GM23338 (cell line): Measurements from ENCODE around the gene NDC1. TPM values are rescaled to one million over a fixed set of nuclear protein-coding genes. Genes with fewer than 3 reads are reported as not detected.

Experiments used
- ATAC-seq: fragments of 200-7000 bp; cut with Tn5 transposase; 3 replicates; pipeline ENCODE4 v1.9.1; 2020
- DNase-seq: peaks from one replicate; pipeline ENCODE4 v3.0.0-alpha.2; 2015; ENCODE audit warnings: low spot score
- H2AFZ ChIP-seq: fragments of 200-600 bp; sonication (generic); 2 replicates; pipeline ENCODE4 v1.8.0; 2016; ENCODE audit warnings: antibody characterized with exemption, mild to moderate bottlenecking, moderate library complexity
- H3F3A ChIP-seq: fragments of 200-600 bp; sonication (generic); replicated peaks from 2 replicates; pipeline ENCODE4 v1.8.0; 2017; ENCODE audit warnings: antibody characterized with exemption, mixed run types, low read depth
- H3K27ac ChIP-seq: fragments of 200-600 bp; sonication (generic); 2 replicates; pipeline ENCODE4 v1.6.1; 2016; ENCODE audit warnings: low read depth
- H3K27me3 ChIP-seq: fragments of 200-600 bp; sonication (generic); 2 replicates; pipeline ENCODE4 v1.8.0; 2016; ENCODE audit warnings: mild to moderate bottlenecking, mixed run types, moderate library complexity; ENCODE audit not compliant: insufficient read depth
- H3K36me3 ChIP-seq: fragments of 200-600 bp; sonication (generic); 2 replicates; pipeline ENCODE4 v1.8.0; 2016; ENCODE audit warnings: mild to moderate bottlenecking; ENCODE audit not compliant: insufficient read depth
- H3K4me1 ChIP-seq: fragments of 200-600 bp; sonication (generic); 2 replicates; pipeline ENCODE4 v1.8.0; 2016; ENCODE audit warnings: mild to moderate bottlenecking, moderate library complexity; ENCODE audit not compliant: insufficient read depth
- H3K4me2 ChIP-seq: fragments of 200-600 bp; sonication (generic); 2 replicates; pipeline ENCODE4 v1.7.1; 2017; ENCODE audit warnings: mixed run types
- H3K4me3 ChIP-seq: fragments of 200-600 bp; sonication (generic); 2 replicates; pipeline ENCODE4 v1.6.1; 2016; ENCODE audit warnings: mixed run types
- H3K79me2 ChIP-seq: fragments of 200-600 bp; sonication (generic); replicated peaks from 2 replicates; pipeline ENCODE4 v1.8.0; 2017; ENCODE audit warnings: mild to moderate bottlenecking; ENCODE audit not compliant: insufficient read depth
- H3K9me2 ChIP-seq: fragments of 200-600 bp; sonication (generic); 2 replicates; pipeline ENCODE4 v1.8.0; 2017; ENCODE audit not compliant: insufficient read depth
- H4K20me1 ChIP-seq: fragments of 200-600 bp; sonication (generic); replicated peaks from 2 replicates; pipeline ENCODE4 v1.8.0; 2017; ENCODE audit warnings: mild to moderate bottlenecking; ENCODE audit not compliant: insufficient read depth
- H3K27ac Mint-ChIP-seq: 2 replicates; pipeline ENCODE4 v1.8.0; 2020; ENCODE audit warnings: inconsistent platforms, mild to moderate bottlenecking, moderate library complexity, mixed read lengths
- H3K27me3 Mint-ChIP-seq: 3 replicates; pipeline ENCODE4 v1.8.0; 2022; ENCODE audit warnings: low read depth, mild to moderate bottlenecking, moderate library complexity, mixed read lengths, inconsistent platforms; ENCODE audit not compliant: insufficient read depth, poor library complexity
- H3K36me3 Mint-ChIP-seq: 3 replicates; pipeline ENCODE4 v1.8.0; 2021; ENCODE audit warnings: low read depth, mild to moderate bottlenecking, inconsistent platforms, moderate library complexity, mixed read lengths
- H3K4me1 Mint-ChIP-seq: 3 replicates; pipeline ENCODE4 v1.8.0; 2020; ENCODE audit warnings: mild to moderate bottlenecking, inconsistent platforms, mixed read lengths
- H3K4me3 Mint-ChIP-seq: 3 replicates; pipeline ENCODE4 v1.8.0; 2021; ENCODE audit warnings: moderate library complexity, mild to moderate bottlenecking, inconsistent platforms, mixed read lengths
- H3K9me3 Mint-ChIP-seq: 3 replicates; pipeline ENCODE4 v1.8.0; 2020; ENCODE audit warnings: moderate library complexity, mild to moderate bottlenecking, inconsistent platforms, mixed read lengths
- CREB1 ChIP-seq: fragments of 250-450 bp; sonication (Bioruptor Pico); IDR thresholded peaks from 2 replicates; pipeline ENCODE4 v1.5.0; 2020; ENCODE audit warnings: low read depth, mild to moderate bottlenecking, moderate library complexity
- CTCF ChIP-seq, 2 experiments: fragments of 200-600 bp in 1 of 2; sonication (generic) in 1 of 2; conservative IDR thresholded peaks; 2 replicates each; pipeline versions ENCODE4 v1.5.1 to v1.6.1; 2016 to 2017; ENCODE audit warnings: antibody characterized with exemption in 2 of 2, low read depth in 2 of 2, mild to moderate bottlenecking in 2 of 2, moderate library complexity in 1 of 2
- ETS1 ChIP-seq: IDR thresholded peaks from 2 replicates; pipeline ENCODE4 v1.6.1; 2016; ENCODE audit warnings: antibody characterized with exemption
- EZH2phosphoT487 ChIP-seq: fragments of 200-600 bp; sonication (generic); IDR thresholded peaks from one replicate; pipeline ENCODE4 v1.8.1; 2018; ENCODE audit warnings: antibody characterized with exemption; ENCODE audit not compliant: unreplicated experiment
- JUNB ChIP-seq: IDR thresholded peaks from one replicate; pipeline ENCODE4 v1.6.1; 2016; ENCODE audit warnings: antibody characterized with exemption; ENCODE audit not compliant: unreplicated experiment
- NANOG ChIP-seq: IDR thresholded peaks from 2 replicates; pipeline ENCODE4 v1.6.1; 2016; ENCODE audit warnings: antibody characterized with exemption, borderline replicate concordance
- POLR2AphosphoS5 ChIP-seq: IDR thresholded peaks from 2 replicates; pipeline ENCODE4 v1.6.1; 2016; ENCODE audit warnings: antibody characterized with exemption, low read depth
- REST ChIP-seq: IDR thresholded peaks from one replicate; pipeline ENCODE4 v1.6.1; 2018; ENCODE audit warnings: antibody characterized with exemption; ENCODE audit not compliant: unreplicated experiment
- STAT1 ChIP-seq: IDR thresholded peaks from one replicate; pipeline ENCODE4 v1.6.1; 2016; ENCODE audit warnings: antibody characterized with exemption; ENCODE audit not compliant: unreplicated experiment
- ZNF114 ChIP-seq: fragments of 250-450 bp; sonication (Bioruptor Pico); IDR thresholded peaks from 2 replicates; pipeline ENCODE4 v1.5.0; 2020; ENCODE audit warnings: mild to moderate bottlenecking, moderate library complexity
- ZNF331 ChIP-seq: fragments of 250-450 bp; sonication (Bioruptor Pico); IDR thresholded peaks from 2 replicates; pipeline ENCODE4 v1.5.0; 2020; ENCODE audit warnings: low read depth, mild to moderate bottlenecking, moderate library complexity
- ZNF462 ChIP-seq: fragments of 250-450 bp; sonication (Bioruptor Pico); IDR thresholded peaks from 2 replicates; pipeline ENCODE4 v1.5.0; 2020; ENCODE audit warnings: mild to moderate bottlenecking, moderate library complexity
- polyA plus RNA-seq: library from polyadenylated mRNA; unstranded; fragments of >200 nt; fragmentation: Nextera tagmentation; extraction: Ambion mirVana; gene quantifications from 2 replicates; pipeline ENCODE4 v1.2.1, GENCODE V29; 2016
- total RNA-seq: library from RNA; depleted of rRNA; stranded (reverse); fragments of >200 nt; shearing (Covaris generic); gene quantifications from 2 replicates; pipeline ENCODE4 v1.2.3, GENCODE V29; 2014

Gene NDC1
- total and polyA plus RNA-seq, 2 experiments from 2014 or later: 19.8 to 100 TPM

- no peaks in the 10 kb centered on the region for H3K36me3 ChIP-seq
- no peaks in the 10 kb centered on the region for H3K79me2 ChIP-seq
- no peak overlapping the region for H3K4me2 ChIP-seq
- DNase-seq: no peak
- no peaks in the 10 kb centered on the region for H3F3A ChIP-seq
- H3K4me3 ChIP-seq: no peak overlapping the region
- no peak overlapping the region for H3K27ac Mint-ChIP-seq
- H3K36me3 Mint-ChIP-seq: no peaks in the 10 kb centered on the region
- H3K9me3 Mint-ChIP-seq: no peaks in the 10 kb centered on the region
- H3K4me3 Mint-ChIP-seq: no peak overlapping the region
- no peak overlapping the region for H3K27ac ChIP-seq
- no peaks in the 10 kb centered on the region for H4K20me1 ChIP-seq
- no peak for TF ChIP-seq CTCF (conservative IDR thresholded peaks at IDR 0.05; ENCODE audit: low read depth in 2 of 2)
- no peak for TF ChIP-seq STAT1
- no peak for TF ChIP-seq CREB1 (CRISPR knock-in tag)
- no peak for TF ChIP-seq ETS1
- no peak for TF ChIP-seq ZNF462 (CRISPR knock-in tag)
- no peak for TF ChIP-seq JUNB
- TF ChIP-seq NANOG: no peak
- TF ChIP-seq EZH2phosphoT487: no peak
- TF ChIP-seq POLR2AphosphoS5: no peak
- no peak for TF ChIP-seq REST
- no peak for TF ChIP-seq ZNF331 (CRISPR knock-in tag)
- TF ChIP-seq ZNF114 (CRISPR knock-in tag): no peak
- H3K9me2 ChIP-seq: no peaks in the 10 kb centered on the region
- no peaks in the 10 kb centered on the region; the same call in 1 of the 2 replicates for H3K4me1 ChIP-seq
- H3K4me1 Mint-ChIP-seq: peaks cover 11% of the 10 kb centered on the region; the same call in 2 of the 3 replicates
- no peaks in the 10 kb centered on the region for H3K27me3 ChIP-seq
- H2AFZ ChIP-seq: no peak overlapping the region
- no peak for ATAC-seq
- peaks cover 6% of the 10 kb centered on the region for H3K27me3 Mint-ChIP-seq
Observed at GRCh38 chr1:53726009-53726600, 112.0 kb downstream of the NDC1 start.
